ENCODE results near the gene SBSN. TPM values are rescaled to one million over a fixed set of nuclear protein-coding genes. Genes with fewer than 3 reads are reported as not detected.
A peak's percentile ranks its signal among the peaks of the same experiment; 100 is the strongest.

Gene SBSN
- total RNA-seq, 1 experiment from 2014 or later = not detected

DNA sequence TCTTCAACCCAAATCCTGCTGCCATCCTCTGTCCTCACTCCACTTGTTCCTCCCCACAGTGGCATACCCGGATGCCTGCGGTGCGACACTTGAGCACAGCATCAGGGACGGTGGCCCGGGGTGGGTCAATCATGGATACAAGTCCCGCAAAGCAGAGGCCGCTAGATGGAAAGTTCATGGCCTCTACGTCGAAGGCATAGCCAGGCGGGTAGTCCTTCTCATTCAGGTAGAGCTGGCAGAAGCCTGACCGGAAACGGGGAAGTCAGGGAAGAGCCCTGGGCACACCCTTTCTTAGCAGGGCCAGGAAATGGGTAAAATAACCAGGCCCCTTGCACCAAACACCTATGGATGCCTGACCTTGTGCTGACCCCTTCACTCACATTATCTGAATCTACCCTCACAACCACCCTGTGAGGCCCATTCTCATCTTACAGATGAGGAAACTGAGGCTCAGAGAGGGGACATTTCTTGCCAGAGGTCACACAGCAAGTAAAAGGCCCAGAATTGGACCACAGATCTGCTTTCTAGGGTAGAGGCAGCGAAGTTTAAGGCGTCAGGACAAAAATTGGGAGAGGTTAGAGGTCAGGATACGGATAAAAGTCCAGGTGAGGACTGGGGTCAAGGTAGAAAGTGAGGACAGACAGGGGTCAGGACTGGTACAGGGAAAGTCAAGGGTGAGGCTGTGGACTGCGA lies 28.9 kb upstream of the SBSN start:
- no peaks in the 10 kb centered on the region for H3K36me3 ChIP-seq (ENCODE audit: insufficient read depth, low read length)
- H3K9ac ChIP-seq (ENCODE audit: low read length) = no peak overlapping the region
- no peaks in the 10 kb centered on the region for H3K9me2 ChIP-seq (replicated peaks; ENCODE audit: insufficient read depth, low read length)
- H3K4me3 ChIP-seq (ENCODE audit: low read length) = no peak overlapping the region
- peaks cover 11% of the 10 kb centered on the region for H3K4me1 ChIP-seq (ENCODE audit: low read length)
- H3K79me2 ChIP-seq (ENCODE audit: low read length) = no peaks in the 10 kb centered on the region
- H3K4me2 ChIP-seq (ENCODE audit: low read depth, low read length, poor library complexity, severe bottlenecking) = no peak overlapping the region
- DNase-seq = no peak
- no peak overlapping the region for H3K27ac ChIP-seq (ENCODE audit: low read length)
- no peaks in the 10 kb centered on the region for H4K20me1 ChIP-seq (ENCODE audit: insufficient read depth, low read depth, low read length)
- no peak overlapping the region for H2AFZ ChIP-seq (ENCODE audit: low read length)
- H3K27me3 ChIP-seq (ENCODE audit: low read length) = no peaks in the 10 kb centered on the region
- H3K9me3 ChIP-seq (ENCODE audit: low read length) = no peaks in the 10 kb centered on the region

DNA sequence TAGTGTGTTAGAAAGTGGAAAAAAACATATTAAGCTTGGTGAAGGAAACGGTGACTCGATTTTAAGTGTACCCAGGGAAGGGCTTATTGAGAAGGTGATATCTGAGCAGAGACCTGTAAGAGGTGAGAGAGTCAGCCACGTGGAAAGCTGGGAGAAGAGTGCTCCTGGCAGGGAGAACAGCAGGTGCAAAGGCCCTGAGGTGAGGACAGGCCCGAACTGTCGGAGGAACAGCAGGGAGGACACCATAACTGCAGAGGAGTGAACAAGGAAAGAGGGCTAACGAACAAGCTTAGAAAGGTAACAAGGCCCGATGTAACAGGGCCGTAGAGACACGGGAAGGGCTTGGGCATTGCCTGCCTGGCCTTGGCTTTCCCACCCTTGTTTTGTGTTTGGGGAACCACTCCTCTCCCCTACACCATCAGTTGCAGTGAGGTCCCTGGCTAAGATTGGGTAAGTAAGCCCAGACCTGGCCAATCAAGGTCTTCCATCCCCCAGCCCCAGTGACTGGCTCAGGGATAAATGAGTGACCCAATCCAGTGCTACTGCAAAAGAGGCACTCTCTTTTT lies 28.0 kb upstream of the SBSN start:
- H3K4me1 ChIP-seq (ENCODE audit: low read length) = peaks cover 11% of the 10 kb centered on the region

GRCh38 chr19:35555301-35556005 lies 27.3 kb upstream of the SBSN start:
- Histone ChIP-seq H2AFZ (ENCODE audit: low read length) (no peak overlapping the region), H3K4me3 (ENCODE audit: low read length) (no peak overlapping the region), H3K79me2 (ENCODE audit: low read length) (no peaks in the 10 kb centered on the region), H3K27ac (ENCODE audit: low read length) (no peak overlapping the region), H3K4me2 (ENCODE audit: low read depth, low read length, poor library complexity, severe bottlenecking) (no peak overlapping the region), H3K9me3 (ENCODE audit: low read length) (no peaks in the 10 kb centered on the region), H3K36me3 (ENCODE audit: insufficient read depth, low read length) (no peaks in the 10 kb centered on the region), H3K9me2 (replicated peaks; ENCODE audit: insufficient read depth, low read length) (no peaks in the 10 kb centered on the region), H3K9ac (ENCODE audit: low read length) (no peak overlapping the region), H3K4me1 (ENCODE audit: low read length) (peaks cover 11% of the 10 kb centered on the region), H4K20me1 (ENCODE audit: insufficient read depth, low read depth, low read length) (no peaks in the 10 kb centered on the region), H3K27me3 (ENCODE audit: low read length) (no peaks in the 10 kb centered on the region)
- DNase-seq = peak; percentile 67

More for the DNA sequence above, 28.0 kb upstream of the SBSN start:
- Histone ChIP-seq H3K4me2 (ENCODE audit: low read depth, low read length, poor library complexity, severe bottlenecking) (no peak overlapping the region), H3K27me3 (ENCODE audit: low read length) (no peaks in the 10 kb centered on the region), H3K9me3 (ENCODE audit: low read length) (no peaks in the 10 kb centered on the region), H3K36me3 (ENCODE audit: insufficient read depth, low read length) (no peaks in the 10 kb centered on the region), H3K9me2 (replicated peaks; ENCODE audit: insufficient read depth, low read length) (no peaks in the 10 kb centered on the region), H2AFZ (ENCODE audit: low read length) (no peak overlapping the region), H3K4me3 (ENCODE audit: low read length) (no peak overlapping the region), H3K79me2 (ENCODE audit: low read length) (no peaks in the 10 kb centered on the region), H3K9ac (ENCODE audit: low read length) (no peak overlapping the region), H3K27ac (ENCODE audit: low read length) (no peak overlapping the region), H4K20me1 (ENCODE audit: insufficient read depth, low read depth, low read length) (no peaks in the 10 kb centered on the region)
- no peak for DNase-seq

- Histone ChIP-seq H3K27me3 (ENCODE audit: low read length) (no peaks in the 10 kb centered on the region), H3K9me2 (replicated peaks; ENCODE audit: insufficient read depth, low read length) (no peaks in the 10 kb centered on the region), H3K4me3 (ENCODE audit: low read length) (no peak overlapping the region), H3K9ac (ENCODE audit: low read length) (no peak overlapping the region), H3K4me1 (ENCODE audit: low read length) (peaks cover 4% of the 10 kb centered on the region), H3K36me3 (ENCODE audit: insufficient read depth, low read length) (no peaks in the 10 kb centered on the region), H3K9me3 (ENCODE audit: low read length) (no peaks in the 10 kb centered on the region), H3K79me2 (ENCODE audit: low read length) (no peaks in the 10 kb centered on the region), H3K4me2 (ENCODE audit: low read depth, low read length, poor library complexity, severe bottlenecking) (no peak overlapping the region), H3K27ac (ENCODE audit: low read length) (no peak overlapping the region), H2AFZ (ENCODE audit: low read length) (no peak overlapping the region), H4K20me1 (ENCODE audit: insufficient read depth, low read depth, low read length) (0 out of 2 replicates have a peak, but pooled peaks cover 5% of the 10 kb centered on the region)
- no peak for DNase-seq
Observed at GRCh38 chr19:35554076-35554475, 26.0 kb upstream of the SBSN start.

- H3K27ac ChIP-seq (ENCODE audit: low read length) = no peak overlapping the region
Observed at GRCh38 chr19:35553385-35554000, 25.4 kb upstream of the SBSN start.

GRCh38 chr19:35552534-35553384 lies 24.6 kb upstream of the SBSN start:
- Histone ChIP-seq H3K4me2 (ENCODE audit: low read depth, low read length, poor library complexity, severe bottlenecking) (no peak overlapping the region), H3K4me1 (ENCODE audit: low read length) (no peaks in the 10 kb centered on the region), H3K27ac (ENCODE audit: low read length) (no peak overlapping the region), H3K27me3 (ENCODE audit: low read length) (no peaks in the 10 kb centered on the region), H3K9ac (ENCODE audit: low read length) (no peak overlapping the region), H3K9me3 (ENCODE audit: low read length) (no peaks in the 10 kb centered on the region), H3K79me2 (ENCODE audit: low read length) (no peaks in the 10 kb centered on the region), H3K9me2 (replicated peaks; ENCODE audit: insufficient read depth, low read length) (no peaks in the 10 kb centered on the region), H2AFZ (ENCODE audit: low read length) (no peak overlapping the region), H3K36me3 (ENCODE audit: insufficient read depth, low read length) (no peaks in the 10 kb centered on the region), H3K4me3 (ENCODE audit: low read length) (no peak overlapping the region), H4K20me1 (ENCODE audit: insufficient read depth, low read depth, low read length) (0 out of 2 replicates have a peak, but pooled peaks cover 5% of the 10 kb centered on the region)
- no peak for DNase-seq

More at GRCh38 chr19:35553385-35554000, 25.4 kb upstream of the SBSN start:
- Histone ChIP-seq H2AFZ (ENCODE audit: low read length) (no peak overlapping the region), H3K4me3 (ENCODE audit: low read length) (no peak overlapping the region), H3K9ac (ENCODE audit: low read length) (no peak overlapping the region), H3K9me2 (replicated peaks; ENCODE audit: insufficient read depth, low read length) (no peaks in the 10 kb centered on the region), H3K9me3 (ENCODE audit: low read length) (no peaks in the 10 kb centered on the region), H4K20me1 (ENCODE audit: insufficient read depth, low read depth, low read length) (0 out of 2 replicates have a peak, but pooled peaks cover 5% of the 10 kb centered on the region), H3K4me2 (ENCODE audit: low read depth, low read length, poor library complexity, severe bottlenecking) (no peak overlapping the region), H3K4me1 (ENCODE audit: low read length) (no peaks in the 10 kb centered on the region), H3K36me3 (ENCODE audit: insufficient read depth, low read length) (no peaks in the 10 kb centered on the region), H3K27me3 (ENCODE audit: low read length) (no peaks in the 10 kb centered on the region), H3K79me2 (ENCODE audit: low read length) (no peaks in the 10 kb centered on the region)
- no peak for DNase-seq

DNA sequence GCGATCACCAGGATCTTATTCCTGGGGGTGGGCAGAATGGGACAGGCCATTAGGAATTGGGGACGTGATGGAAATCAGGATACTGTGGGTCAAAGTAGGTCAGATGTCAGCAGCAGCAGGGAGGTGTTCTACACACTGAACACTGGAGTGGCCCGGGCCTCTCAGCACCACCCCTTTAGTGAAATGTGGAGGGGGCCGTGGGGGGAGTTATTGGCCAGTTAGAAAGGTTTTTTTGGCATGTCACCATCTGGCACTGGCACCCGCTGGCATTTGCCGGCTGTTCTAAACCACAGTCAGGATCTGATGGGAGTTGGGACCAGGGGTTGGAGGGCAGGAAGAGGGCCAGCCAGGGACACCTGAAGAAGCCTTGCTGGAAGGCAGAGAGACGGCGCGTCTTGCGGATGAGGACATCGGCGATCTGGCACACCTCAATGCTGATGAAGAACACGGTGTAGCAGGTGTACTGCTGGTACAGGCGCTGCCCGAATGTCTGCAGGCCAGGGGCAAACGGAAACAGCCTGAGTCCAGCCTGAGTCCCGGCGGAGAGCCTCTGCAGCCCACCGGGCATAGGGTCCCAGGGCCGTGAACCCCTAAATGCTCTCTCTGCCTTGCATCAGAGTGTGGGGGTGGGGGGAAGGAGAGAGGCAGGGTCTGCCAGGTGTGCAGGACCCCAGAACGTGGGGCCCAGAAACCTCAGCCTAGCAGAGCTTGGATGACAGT lies 23.1 kb upstream of the SBSN start:
- H3K4me3 ChIP-seq (ENCODE audit: low read length) = no peak overlapping the region
- H3K4me2 ChIP-seq (ENCODE audit: low read depth, low read length, poor library complexity, severe bottlenecking) = no peak overlapping the region
- H3K4me1 ChIP-seq (ENCODE audit: low read length) = peaks cover 5% of the 10 kb centered on the region
- no peak for DNase-seq
- H3K27ac ChIP-seq (ENCODE audit: low read length) = no peak overlapping the region
- H3K9me2 ChIP-seq (replicated peaks; ENCODE audit: insufficient read depth, low read length) = no peaks in the 10 kb centered on the region
- H3K9ac ChIP-seq (ENCODE audit: low read length) = no peak overlapping the region
- no peaks in the 10 kb centered on the region for H3K36me3 ChIP-seq (ENCODE audit: insufficient read depth, low read length)
- 0 out of 2 replicates have a peak, but pooled peaks cover 5% of the 10 kb centered on the region for H4K20me1 ChIP-seq (ENCODE audit: insufficient read depth, low read depth, low read length)
- H3K9me3 ChIP-seq (ENCODE audit: low read length) = no peaks in the 10 kb centered on the region
- no peaks in the 10 kb centered on the region for H3K27me3 ChIP-seq (ENCODE audit: low read length)
- H2AFZ ChIP-seq (ENCODE audit: low read length) = no peak overlapping the region
- H3K79me2 ChIP-seq (ENCODE audit: low read length) = peaks cover 12% of the 10 kb centered on the region

All from Karpas-422 (cell line).